OCI-LY3 (cell line): ENCODE measurements around the gene SLC2A4RG.

Experiments used
- CTCF ChIP-seq: fragments of 200-600, 300-600 bp; sonication (generic); IDR thresholded peaks from 2 replicates; pipeline ENCODE4 v1.5.1; 2014; ENCODE audit warnings: antibody characterized with exemption, low read length, low read depth
- EZH2phosphoT487 ChIP-seq: fragments of 200-600 bp; shearing (Covaris generic); IDR thresholded peaks from 2 replicates; pipeline ENCODE4 v1.6.1; 2018; ENCODE audit warnings: antibody characterized with exemption, mixed run types, low read depth

- TF ChIP-seq CTCF (no peak), EZH2phosphoT487 (no peak)
These were observed 44.8 kb upstream of the SLC2A4RG start for GRCh38 chr20:63694584-63695423.
